ENCODE results near the gene WDR64.

Gene WDR64

GRCh38 chr1:241808265-241808664 lies 156.2 kb downstream of the WDR64 start:
- no peak overlapping the region for H3K4me3 ChIP-seq (ENCODE audit: low read length)
- no peak for DNase-seq (ENCODE audit: low read depth)
- no peak for TF ChIP-seq CTCF (conservative IDR thresholded peaks at IDR 0.05; ENCODE audit: low read length)

- TF ChIP-seq CTCF (conservative IDR thresholded peaks at IDR 0.05; ENCODE audit: low read length), result no peak
- DNase-seq (ENCODE audit: low read depth), result no peak
- no peak overlapping the region for H3K4me3 ChIP-seq (ENCODE audit: low read length)
These were observed 158.8 kb downstream of the WDR64 start for GRCh38 chr1:241810769-241811405.

- no peak for TF ChIP-seq CTCF (conservative IDR thresholded peaks at IDR 0.05; ENCODE audit: low read length)
- DNase-seq (ENCODE audit: low read depth), result no peak
- H3K4me3 ChIP-seq (ENCODE audit: low read length), result no peak overlapping the region
These were observed 161.8 kb downstream of the WDR64 start for GRCh38 chr1:241813768-241814320.

GRCh38 chr1:241816008-241816407 lies 163.9 kb downstream of the WDR64 start:
- no peak overlapping the region for H3K4me3 ChIP-seq (ENCODE audit: low read length)
- DNase-seq (ENCODE audit: low read depth), result no peak
- no peak for TF ChIP-seq CTCF (conservative IDR thresholded peaks at IDR 0.05; ENCODE audit: low read length)

- peak; percentile 67 for DNase-seq (ENCODE audit: low read depth)
- H3K4me3 ChIP-seq (ENCODE audit: low read length), result no peak overlapping the region
- TF ChIP-seq CTCF (conservative IDR thresholded peaks at IDR 0.05; ENCODE audit: low read length), result no peak
These were observed 165.3 kb downstream of the WDR64 start for GRCh38 chr1:241817331-241817792.

GRCh38 chr1:241817956-241818612 lies 166.0 kb downstream of the WDR64 start:
- no peak for DNase-seq (ENCODE audit: low read depth)
- TF ChIP-seq CTCF (conservative IDR thresholded peaks at IDR 0.05; ENCODE audit: low read length), result no peak
- no peak overlapping the region for H3K4me3 ChIP-seq (ENCODE audit: low read length)
